HG03342 (cell line): ENCODE measurements around the gene KRTAP10-2.
"Not testable (repeated sequence)": the region's sequence is repeated elsewhere in the genome, so short reads cannot be mapped to it uniquely, and the experiment has no call there.

ENCODE experiments used
- ATAC-seq: cut with Tn5 transposase; IDR thresholded peaks from one replicate; pipeline ENCODE4 v1.9.1; 2021; ENCODE audit warnings: mild to moderate bottlenecking, moderate library complexity; ENCODE audit not compliant: unreplicated experiment

KRTAP10-2 gene

DNA sequence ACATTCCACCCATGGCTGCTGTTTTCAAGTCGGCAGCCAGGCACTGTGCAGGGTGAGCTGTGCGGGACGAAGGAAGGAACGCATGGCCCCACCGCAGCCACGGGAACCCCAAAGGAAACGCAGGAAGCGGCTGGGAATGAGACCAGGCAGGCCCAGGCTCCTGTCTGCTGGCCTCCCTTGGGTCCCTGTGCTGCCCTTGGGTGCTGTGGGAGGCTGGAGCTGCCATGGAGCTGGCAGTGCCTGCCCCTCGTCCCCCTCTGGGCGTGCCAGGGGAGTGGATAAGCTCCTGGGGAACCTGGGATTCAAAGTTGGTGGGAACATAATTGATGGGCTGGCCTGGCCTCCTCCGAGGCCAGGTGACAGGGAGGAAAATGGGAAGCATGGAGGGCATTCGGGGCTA, 17.0 kb upstream of the KRTAP10-2 start:
- no peak for ATAC-seq

DNA sequence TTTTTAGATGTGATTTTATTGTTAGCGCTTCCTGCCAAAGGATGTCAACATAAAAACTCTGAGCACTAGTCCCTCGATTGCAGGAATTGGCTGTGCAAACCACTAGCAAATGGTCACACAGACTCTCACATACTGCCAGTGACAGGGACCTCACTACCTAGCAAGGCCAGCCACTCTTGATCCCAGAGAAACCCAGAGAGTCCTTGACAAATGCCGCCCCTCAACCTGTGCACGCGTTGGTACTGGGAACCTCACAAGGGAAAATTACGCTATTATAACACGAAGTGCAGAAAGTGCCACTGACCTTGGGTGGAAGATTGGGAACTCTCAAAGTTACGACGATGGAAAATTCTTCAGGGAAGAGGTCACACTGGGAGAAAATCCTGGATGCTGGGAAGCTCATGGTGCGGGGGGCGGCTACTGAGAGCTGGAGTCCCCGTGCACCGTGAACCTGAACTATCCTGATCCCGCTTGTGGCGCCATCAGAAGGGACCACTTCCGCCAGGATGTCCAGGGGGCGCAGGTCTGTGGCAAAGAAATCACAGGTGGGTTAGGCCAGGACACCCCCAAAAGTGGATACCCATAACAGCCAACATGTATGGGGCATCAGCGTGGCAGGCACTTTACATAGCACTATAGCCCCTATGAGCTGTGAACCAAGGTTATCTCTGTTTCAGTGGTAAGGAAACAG, 16.3 kb upstream of the KRTAP10-2 start:
- ATAC-seq, result no peak

DNA sequence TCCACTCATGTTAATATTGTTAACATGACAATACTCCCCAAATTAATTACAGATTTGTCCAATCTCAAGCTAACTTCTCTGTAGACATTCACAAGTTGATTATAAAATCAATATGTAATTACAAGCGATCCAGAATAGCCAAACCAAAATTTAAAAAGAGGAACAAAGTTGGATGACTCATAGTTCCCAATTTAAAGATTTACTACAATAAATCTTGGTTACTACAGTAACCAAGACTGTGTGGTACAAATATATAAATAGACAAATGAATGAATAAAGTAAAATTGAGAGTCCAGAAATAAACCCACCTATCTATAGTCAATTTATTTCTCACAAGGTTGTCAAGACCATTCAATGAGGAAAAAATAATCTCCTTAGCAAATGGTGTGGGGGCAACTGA, 15.1 kb upstream of the KRTAP10-2 start:
- no peak for ATAC-seq

DNA sequence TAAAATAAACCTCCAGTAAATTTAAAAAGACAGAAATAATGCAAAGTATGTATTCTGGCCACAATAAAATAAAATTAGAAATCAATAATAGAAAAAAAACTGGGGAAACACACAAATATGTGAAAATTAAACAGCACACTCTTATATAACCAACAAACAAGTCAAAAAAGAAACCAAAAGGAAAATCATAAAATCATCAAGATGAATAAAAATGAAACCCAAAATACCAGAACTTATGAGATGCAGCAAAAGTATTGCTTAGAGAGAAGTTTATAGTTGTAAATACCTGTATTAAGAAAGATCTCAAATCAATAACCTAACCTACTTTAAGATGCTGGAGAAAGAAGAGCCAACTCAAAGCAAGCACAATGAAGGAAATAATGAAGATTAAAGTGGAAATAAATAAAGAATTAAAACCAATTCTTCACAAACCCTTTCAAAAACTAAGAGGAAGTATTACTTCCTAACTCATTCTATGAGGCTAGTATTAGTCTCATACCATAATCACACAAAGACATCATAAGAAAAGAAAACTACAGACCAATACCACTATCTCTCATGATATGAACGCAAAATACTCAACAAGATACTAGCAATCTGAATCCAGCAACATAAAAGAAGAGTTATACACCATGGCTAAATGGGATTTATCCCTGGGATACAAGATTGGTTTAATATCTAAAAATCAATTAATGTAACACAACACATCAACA, 13.7 kb upstream of the KRTAP10-2 start:
- ATAC-seq, result no peak

DNA sequence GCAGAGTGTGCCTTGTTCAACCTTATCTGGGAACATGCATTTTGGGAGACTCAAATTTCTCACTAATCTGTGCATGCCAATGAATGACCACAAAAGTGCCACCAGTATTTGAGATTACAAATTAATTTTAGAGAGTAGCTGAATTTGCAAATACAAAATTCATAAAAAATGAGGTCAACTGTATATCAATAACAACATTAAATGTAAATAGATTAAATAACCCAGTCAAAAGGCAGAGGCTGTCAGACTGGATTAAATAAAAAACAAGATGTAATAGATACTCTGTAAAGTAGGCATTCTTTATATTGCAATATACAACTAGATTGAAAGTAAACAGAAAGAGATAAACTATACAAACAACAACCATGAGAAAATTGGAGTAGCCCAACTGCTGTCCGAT, 12.8 kb upstream of the KRTAP10-2 start:
- no peak for ATAC-seq

DNA sequence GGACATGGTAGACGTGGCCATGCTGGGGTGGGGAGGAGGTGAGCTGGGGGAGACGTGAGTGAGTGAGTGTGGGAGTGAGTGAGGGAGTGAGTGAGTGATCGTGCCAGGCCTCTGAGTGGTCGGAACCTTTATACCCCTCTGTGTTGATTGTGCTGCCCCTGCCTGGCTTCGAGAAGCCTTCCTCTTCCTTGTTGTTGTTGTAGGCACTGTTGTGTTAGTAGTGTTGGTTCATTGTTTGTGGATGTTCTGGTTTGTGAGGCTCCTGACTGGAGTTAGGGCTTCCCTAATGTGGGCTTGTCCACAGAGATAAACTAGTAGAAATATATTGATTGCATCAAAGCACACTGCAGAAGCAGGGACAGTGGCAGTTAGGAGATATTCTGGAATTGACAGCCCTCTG, 7.4 kb upstream of the KRTAP10-2 start, which contains the start of gene KRTAP10-3:
Gene KRTAP10-3, minus strand, starts transcription at position 101 of the 400 bp plus-strand sequence. Its CDS starts 80 bp downstream, at position 21.
- no peak for ATAC-seq

DNA sequence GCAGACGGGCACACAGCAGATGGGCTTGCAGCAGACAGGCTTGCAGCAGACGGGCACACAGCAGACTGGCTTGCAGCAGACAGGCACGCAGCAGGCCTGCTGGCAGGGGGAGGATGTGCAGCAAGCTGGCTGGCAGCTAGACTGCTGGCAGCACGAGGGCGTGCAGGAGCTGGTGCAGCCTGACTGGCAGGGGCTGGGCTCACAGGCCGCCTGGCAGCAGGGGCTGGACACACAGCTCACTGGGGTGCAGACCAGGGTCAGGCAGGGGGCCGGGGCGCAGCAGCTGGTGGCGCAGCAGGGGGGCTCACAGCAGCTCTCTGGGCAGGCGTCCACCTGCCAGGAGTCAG, 7.0 kb upstream of the KRTAP10-2 start:
- ATAC-seq, result not testable (repeated sequence)

DNA sequence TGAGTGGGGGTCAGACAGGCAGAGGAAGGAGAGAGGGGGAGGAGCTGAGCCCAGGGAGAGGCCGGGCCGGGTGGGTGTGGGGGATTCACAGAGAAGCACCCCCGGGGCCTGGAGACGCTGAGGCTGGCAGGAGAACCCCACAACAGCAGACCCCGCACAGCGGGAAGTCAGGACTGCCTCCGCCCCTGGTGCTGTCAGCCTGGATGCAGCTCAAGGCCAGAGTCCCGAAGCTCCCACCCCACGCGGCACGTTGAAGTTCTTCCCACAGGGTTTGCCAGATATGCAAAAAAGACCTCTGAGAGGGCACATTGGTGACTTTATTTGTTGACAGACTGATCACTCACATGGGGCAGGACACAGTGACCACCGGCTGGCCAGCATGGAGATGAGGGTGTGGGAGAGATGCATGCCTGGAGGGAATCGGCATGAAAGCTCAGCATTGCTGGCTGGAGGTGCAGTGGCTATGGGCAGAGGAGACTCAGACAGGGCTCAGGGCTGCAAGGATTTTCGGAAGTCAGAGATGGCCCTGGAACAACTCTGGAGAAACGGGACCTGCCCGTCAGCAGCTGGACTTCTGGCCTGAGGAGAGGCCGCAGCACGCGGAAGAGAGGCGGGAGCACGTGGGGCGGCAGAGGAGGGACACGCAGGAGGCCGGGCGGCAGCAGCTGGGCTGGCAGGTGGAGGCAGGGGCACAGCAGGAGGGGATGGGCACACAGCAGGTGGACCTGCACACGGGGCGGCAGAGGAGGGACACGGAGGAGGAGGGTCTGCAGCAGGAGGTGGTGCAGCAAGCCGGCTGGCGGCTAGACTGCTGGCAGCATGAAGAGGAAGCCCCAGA, 6.4 kb upstream of the KRTAP10-2 start:
- ATAC-seq, result no peak

DNA sequence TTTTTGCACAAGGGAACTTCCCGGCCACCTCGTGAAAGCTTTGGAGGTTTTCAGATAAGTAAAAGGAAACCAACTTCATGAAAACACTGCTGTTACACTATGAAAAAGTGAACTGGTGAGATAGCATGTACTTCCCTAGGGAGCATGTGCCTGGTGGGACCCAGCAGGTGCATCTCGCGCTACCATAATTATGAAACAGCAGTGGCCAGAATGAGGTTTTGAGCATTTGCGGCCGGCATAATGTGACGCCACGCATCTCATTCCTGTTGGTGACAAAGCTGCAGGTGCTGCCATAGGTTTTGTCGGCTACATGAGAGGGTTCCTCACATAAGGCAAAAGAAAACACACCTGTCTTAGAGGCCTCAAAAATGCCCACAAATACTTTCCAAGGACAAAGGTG, 5.6 kb upstream of the KRTAP10-2 start:
- ATAC-seq, result no peak

DNA sequence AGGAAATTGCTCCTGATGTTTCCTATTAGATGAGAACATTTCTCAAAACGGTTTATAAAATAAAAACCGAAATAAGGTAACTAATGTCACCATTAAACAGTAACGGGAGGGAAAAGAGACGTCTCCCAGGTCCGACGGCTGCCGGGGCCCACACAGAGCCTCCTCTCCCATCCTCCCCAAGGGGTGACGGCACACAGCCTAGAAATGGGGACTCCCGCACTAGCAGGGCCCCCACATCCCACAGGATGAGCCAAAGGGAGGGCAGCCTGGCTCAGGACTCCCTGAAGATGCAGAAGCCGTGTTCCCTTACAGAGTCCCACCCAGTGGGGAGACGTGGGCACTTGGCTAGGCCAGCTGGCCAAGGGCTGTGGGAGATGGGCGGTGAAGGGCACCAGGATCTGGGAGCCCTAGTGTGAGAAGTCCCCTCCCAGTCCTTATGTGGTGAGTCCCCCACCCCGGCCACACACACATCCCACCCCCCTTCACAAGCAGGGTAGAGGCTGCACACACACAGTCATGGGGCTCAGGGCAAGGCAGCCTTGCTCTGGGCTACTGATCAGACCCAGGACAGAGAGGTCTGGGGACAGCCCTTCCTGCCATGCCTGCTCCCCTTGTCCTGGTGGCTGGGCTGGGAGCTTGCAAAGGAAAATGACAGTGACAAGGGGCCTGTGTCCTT, 4.0 kb upstream of the KRTAP10-2 start:
- ATAC-seq, result no peak

DNA sequence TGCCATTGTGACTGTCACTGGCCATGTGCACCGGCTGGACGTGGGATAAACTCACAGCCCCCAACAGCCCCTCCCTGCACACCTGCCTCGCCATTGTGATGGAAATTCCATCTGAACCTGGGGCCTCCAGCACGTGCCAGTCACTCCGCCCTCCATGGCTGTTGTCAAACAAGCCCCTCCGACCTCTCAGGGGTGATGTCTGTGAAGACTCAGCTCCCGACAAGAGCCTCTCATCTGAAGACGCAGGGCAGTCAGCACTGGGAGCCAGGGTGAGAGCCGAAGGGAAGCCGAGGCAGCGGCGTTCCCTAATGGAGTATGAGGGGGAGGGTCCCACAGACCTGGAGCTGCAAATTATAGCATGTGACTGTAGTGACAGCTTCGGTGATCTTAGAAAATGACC, 1.4 kb upstream of the KRTAP10-2 start:
- no peak for ATAC-seq

DNA sequence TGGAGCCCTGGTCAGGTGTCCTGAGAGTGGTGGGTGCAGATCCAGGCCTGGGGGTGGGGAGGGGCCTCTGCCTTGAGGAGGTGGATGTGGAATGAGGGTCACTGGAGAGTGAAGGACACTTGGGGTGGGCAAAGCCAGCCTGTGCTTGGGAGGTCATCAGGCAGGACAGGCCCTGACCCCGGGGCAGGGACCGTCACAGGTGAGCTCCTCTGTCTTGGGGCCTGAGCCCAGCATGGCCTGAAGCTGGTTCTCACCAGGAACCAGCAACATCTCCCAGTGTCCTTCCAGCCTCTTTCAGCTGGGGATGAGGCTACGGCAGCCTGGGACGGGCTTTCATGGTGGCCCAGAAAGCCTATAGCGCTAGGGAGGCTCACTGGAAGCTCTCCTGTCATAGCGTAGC, 831 bp upstream of the KRTAP10-2 start:
- ATAC-seq, result no peak

DNA sequence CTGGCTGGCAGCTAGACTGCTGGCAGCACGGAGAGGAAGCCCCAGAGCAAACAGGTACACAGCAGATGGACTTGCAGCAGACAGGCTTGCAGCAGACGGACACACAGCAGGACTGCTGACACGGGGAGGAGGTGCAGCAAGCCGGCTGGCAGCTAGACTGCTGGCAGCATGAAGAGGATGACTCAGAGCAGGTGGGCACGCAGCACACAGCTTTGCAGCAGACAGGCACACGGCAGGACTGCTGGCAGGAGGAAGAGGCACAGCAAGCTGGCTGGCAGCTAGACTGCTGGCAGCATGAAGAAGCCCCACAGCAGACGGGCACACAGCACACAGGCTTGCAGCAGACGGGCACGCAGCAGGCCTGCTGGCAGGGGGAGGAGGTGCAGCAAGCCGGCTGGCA, 498 bp downstream of the KRTAP10-2 start:
- no peak for ATAC-seq

DNA sequence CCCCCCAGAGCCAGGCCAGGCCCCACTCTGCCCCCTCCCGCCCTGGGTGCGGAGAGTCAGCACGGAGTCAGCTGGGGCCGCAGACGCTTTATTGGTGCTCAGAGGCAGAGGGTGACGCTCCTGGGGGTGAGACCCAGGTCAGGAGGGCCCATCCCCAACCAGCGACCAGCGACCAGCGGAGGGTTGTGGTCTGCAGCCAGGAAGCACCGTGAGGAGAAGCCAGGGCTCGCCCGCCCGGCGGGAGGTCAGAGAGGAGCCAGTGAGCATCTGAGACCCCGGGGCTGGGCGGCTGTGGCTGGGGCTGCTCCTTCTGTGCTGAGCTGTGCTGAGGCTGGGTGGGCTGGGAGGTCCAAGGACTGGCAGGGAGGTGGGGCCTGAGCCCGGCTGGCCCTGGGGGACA, 1.0 kb downstream of the KRTAP10-2 start:
- not testable (repeated sequence) for ATAC-seq

DNA sequence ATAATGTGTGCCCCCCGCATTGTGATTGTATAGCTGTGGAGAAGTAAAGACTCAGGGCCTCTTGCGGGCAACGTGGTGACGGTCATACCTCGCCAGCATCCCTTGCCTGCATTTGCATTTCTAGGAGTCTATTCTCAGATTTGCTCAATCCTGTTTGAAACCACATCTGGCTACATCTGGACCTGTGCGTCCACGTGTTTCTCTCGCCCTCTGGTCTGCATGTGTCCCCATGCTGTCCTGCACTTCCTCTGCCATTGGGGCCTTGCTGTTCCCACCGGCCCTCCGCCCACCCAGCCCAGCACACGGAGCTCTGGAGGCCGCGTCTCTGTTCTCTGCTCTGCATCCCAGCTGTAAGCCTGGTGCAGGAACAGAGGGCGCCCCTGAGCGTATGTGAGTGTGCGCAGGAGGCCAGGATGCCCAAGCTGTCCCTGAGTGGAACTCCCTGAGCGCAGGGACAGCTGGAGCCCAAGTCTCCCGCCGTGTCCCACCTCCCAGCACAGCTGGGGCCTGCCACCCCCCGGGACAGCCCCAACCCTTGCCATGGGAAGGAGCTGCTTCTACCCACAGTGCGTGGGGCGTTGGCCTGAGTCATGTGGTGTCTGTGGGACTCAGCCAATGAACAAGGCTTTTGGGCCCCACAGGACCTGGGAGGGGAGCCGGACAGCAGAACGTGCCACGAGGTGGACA, 1.6 kb downstream of the KRTAP10-2 start:
- no peak for ATAC-seq

DNA sequence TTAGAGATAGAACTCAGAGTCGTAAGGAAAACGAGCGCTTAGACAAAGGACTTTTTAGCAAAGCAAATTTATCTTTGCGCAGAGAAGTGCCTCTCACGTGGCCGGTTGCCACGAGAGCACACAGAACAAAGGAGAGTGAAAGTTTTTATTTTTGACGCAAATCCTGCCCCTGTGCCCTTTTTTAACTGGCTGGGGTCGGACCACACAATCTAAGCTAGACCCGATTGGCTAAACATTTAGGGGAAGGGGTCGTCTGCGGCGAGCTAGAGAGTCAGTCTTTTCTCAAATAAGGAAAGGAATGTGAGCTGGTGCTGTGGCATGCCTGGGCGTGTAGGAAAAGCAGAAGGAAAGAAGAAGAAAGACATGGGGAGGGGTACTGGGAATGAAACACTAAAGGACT, 2.4 kb downstream of the KRTAP10-2 start:
- ATAC-seq, result no peak

DNA sequence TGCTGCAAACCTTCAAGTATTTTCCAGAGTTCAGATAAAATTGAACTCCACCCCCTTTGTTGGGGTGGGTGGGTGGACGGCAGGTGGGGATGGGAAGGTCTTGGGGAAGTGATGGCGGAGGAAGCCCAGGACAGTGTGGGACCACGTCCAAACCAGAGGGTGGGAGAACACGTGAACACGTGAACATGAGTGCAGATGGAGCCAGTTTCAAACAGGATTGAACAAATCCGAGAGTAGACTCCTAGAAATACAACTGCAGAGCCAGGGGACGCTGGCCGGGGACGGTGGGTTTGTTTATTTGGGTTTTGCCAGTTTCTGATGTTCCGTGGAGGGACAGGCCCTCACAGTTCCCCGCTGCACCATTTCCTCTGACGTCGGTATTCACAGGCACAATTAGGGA, 2.9 kb downstream of the KRTAP10-2 start:
- ATAC-seq, result no peak

DNA sequence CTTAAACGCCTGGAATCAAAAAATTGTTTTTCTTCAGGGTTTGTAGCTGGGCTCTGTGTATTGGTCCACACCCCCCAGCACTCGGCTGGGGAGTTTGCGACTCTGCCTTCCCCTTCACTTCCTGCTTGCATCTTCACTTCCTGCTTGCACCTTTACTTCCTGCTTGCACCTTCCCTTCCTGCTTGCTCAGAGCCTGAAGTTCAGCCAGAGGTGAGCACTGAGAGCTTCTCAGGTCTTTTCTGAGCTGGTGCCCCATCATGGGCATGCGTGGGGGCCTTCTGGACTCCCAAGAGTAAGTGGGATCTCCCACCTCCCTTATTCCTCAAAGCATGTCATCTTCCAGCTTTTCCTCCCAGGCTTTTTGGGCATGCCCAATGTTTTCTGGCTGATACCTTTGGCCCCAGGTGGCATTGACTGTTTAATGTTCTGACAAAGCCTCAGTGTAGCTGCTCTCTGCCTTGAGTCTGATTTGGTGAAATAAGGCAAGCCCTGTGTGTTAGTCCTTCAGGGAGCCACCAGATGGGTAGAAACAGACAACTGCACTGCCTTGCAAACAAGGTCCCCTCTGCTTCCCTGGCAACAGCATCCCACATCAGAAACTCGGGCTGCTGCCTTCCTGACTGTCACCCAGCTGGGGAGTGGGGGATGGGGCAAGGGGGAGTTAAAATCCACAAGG, 3.5 kb downstream of the KRTAP10-2 start:
- no peak for ATAC-seq

DNA sequence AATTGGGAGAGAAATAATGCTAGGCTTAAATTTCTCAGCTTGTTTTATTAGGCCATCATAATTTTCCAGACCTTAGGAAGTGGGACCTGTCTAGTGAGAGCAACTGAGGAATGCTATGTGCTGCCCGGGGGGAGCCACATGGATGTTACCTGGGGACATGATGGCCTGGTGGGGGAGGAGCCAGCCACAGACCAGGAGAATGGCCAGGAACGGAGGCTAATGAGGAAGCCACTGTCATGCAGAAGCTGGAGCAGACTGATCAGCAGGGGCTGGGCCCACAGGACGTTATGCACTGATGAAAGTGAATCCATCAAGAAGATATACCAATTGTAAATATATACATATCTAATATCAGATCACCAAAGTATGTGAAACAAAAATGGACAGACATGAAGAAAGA, 6.7 kb downstream of the KRTAP10-2 start:
- no peak for ATAC-seq

DNA sequence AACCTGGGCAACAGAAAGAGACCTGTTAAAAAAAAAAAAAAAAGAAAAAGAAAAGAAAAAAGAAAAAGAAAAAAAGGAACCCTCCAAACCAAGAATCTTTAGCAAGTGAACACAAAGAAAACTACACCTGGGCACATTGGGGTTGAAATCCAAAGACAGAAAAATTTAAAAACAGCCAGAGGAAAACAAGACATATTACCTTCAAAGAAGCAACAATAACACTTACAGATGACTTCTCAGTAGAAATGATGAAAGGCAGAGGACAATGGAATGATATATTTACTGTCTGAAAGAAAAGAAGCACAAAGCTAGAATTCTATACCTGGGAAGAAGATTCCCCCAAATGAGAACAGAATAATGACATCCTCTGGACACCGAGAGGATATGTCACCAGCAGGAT, 8.6 kb downstream of the KRTAP10-2 start:
- ATAC-seq, result no peak
